ENCODE data around the gene PRDM16. TPM values are rescaled to one million over a fixed set of nuclear protein-coding genes. Genes with fewer than 3 reads are reported as not detected.

The PRDM16 gene
- total RNA-seq, 2 experiments from 2014 or later: not detected

GRCh38 chr1:3468236-3469103, 399.5 kb downstream of the PRDM16 start:
- Histone ChIP-seq H2AFZ (ENCODE audit: low read length) (no peak overlapping the region), H3K79me2 (ENCODE audit: insufficient read depth, low read depth, low read length) (no peaks in the 10 kb centered on the region), H3K9me2 (ENCODE audit: insufficient read depth, low read length) (no peaks in the 10 kb centered on the region), H3K4me2 (ENCODE audit: low read length) (no peak overlapping the region), H3K4me3 (ENCODE audit: low read depth, low read length, poor library complexity, severe bottlenecking) (no peak overlapping the region), H3K36me3 (ENCODE audit: insufficient read depth, low read length) (no peaks in the 10 kb centered on the region), H4K20me1 (ENCODE audit: insufficient read depth, low read length) (no peaks in the 10 kb centered on the region), H3K27ac (ENCODE audit: low read depth, low read length, poor library complexity, severe bottlenecking) (no peak overlapping the region), H3K4me1 (ENCODE audit: insufficient read depth, low read length, poor library complexity, severe bottlenecking) (no peaks in the 10 kb centered on the region), H3K9me3 (ENCODE audit: low read length) (no peaks in the 10 kb centered on the region)
- TF ChIP-seq EZH2phosphoT487 (IDR thresholded peaks at IDR 0.05; ENCODE audit: borderline replicate concordance, low read depth, low read length) (no peak), CTCF (conservative IDR thresholded peaks at IDR 0.05; ENCODE audit: low read length) (no peak)
- CTCF ChIA-PET (ENCODE audit: unreplicated experiment): no interaction called here
- POLR2A ChIA-PET: no interaction called here
- no peak for DNase-seq (ENCODE audit: low spot score)
- no TSS peak for BruUV-seq (replicated peaks)
- intact Hi-C loops (cut with micrococcal nuclease; ENCODE audit: unreplicated experiment): no loop called here

GRCh38 chr1:3469104-3469848, 400.3 kb downstream of the PRDM16 start:
- H3K79me2 ChIP-seq (ENCODE audit: insufficient read depth, low read depth, low read length): no peaks in the 10 kb centered on the region
- no peaks in the 10 kb centered on the region for H4K20me1 ChIP-seq (ENCODE audit: insufficient read depth, low read length)
- no peaks in the 10 kb centered on the region for H3K4me1 ChIP-seq (ENCODE audit: insufficient read depth, low read length, poor library complexity, severe bottlenecking)
- BruUV-seq (replicated peaks): no TSS peak
- TF ChIP-seq CTCF (conservative IDR thresholded peaks at IDR 0.05; ENCODE audit: low read length) (no peak), EZH2phosphoT487 (IDR thresholded peaks at IDR 0.05; ENCODE audit: borderline replicate concordance, low read depth, low read length) (no peak)
- DNase-seq (ENCODE audit: low spot score): no peak
- intact Hi-C loops (cut with micrococcal nuclease; ENCODE audit: unreplicated experiment): no loop called here
- CTCF ChIA-PET (ENCODE audit: unreplicated experiment): interaction anchor here (0.6 kb wide), 1 partner anchor 293 kb away, joined by 3 read pairs; no protein-coding TSS in a partner anchor
- no peak overlapping the region for H3K4me3 ChIP-seq (ENCODE audit: low read depth, low read length, poor library complexity, severe bottlenecking)
- no peaks in the 10 kb centered on the region for H3K36me3 ChIP-seq (ENCODE audit: insufficient read depth, low read length)
- H3K9me3 ChIP-seq (ENCODE audit: low read length): no peaks in the 10 kb centered on the region
- POLR2A ChIA-PET: interaction anchor here (0.6 kb wide), 1 partner anchor 16 kb away, joined by 3 read pairs; no protein-coding TSS in a partner anchor
- no peak overlapping the region for H3K4me2 ChIP-seq (ENCODE audit: low read length)
- no peak overlapping the region for H2AFZ ChIP-seq (ENCODE audit: low read length)
- no peak overlapping the region for H3K27ac ChIP-seq (ENCODE audit: low read depth, low read length, poor library complexity, severe bottlenecking)
- H3K9me2 ChIP-seq (ENCODE audit: insufficient read depth, low read length): no peaks in the 10 kb centered on the region
